NCI-H82 treated with DMSO at 0.1 percent for 48 hours (cell line): ENCODE results near the gene GYS2.
"Not testable (repeated sequence)": the region's sequence is repeated elsewhere in the genome, so short reads cannot be mapped to it uniquely, and the experiment has no call there.

Experiments
- DNase-seq: peaks from one replicate; lab custom pipeline; 2025; ENCODE audit not compliant: unreplicated experiment; lab: John Stamatoyannopoulos, UW

GYS2 gene

GRCh38 chr12:21606175-21606574, 1.5 kb upstream of the GYS2 start:
- DNase-seq, result no peak

- no peak for DNase-seq
Observed at GRCh38 chr12:21602774-21603173, 1.9 kb downstream of the GYS2 start.

- no peak for DNase-seq
Observed at GRCh38 chr12:21600196-21600595, 4.5 kb downstream of the GYS2 start.

- DNase-seq, result no peak
Observed at GRCh38 chr12:21599143-21599999, 5.3 kb downstream of the GYS2 start.

- no peak for DNase-seq
Observed at GRCh38 chr12:21598651-21599050, 6.0 kb downstream of the GYS2 start.

GRCh38 chr12:21595356-21595755, 9.3 kb downstream of the GYS2 start:
- not testable (repeated sequence) for DNase-seq

GRCh38 chr12:21585485-21585884, 19.2 kb downstream of the GYS2 start:
- DNase-seq, result no peak

GRCh38 chr12:21584403-21585182, 20.1 kb downstream of the GYS2 start:
- DNase-seq, result not testable (repeated sequence)

- DNase-seq, result no peak
Observed at GRCh38 chr12:21583587-21583986, 21.1 kb downstream of the GYS2 start.

GRCh38 chr12:21580748-21581516, 23.7 kb downstream of the GYS2 start:
- DNase-seq, result no peak

GRCh38 chr12:21577516-21577915, 27.1 kb downstream of the GYS2 start:
- DNase-seq, result no peak

GRCh38 chr12:21576431-21576830, 28.2 kb downstream of the GYS2 start:
- no peak for DNase-seq

GRCh38 chr12:21573733-21574358, 30.8 kb downstream of the GYS2 start:
- no peak for DNase-seq

GRCh38 chr12:21571046-21571445, 33.6 kb downstream of the GYS2 start:
- no peak for DNase-seq

- DNase-seq, result no peak
Observed at GRCh38 chr12:21568115-21568514, 36.5 kb downstream of the GYS2 start.

GRCh38 chr12:21566907-21567394, 37.7 kb downstream of the GYS2 start:
- no peak for DNase-seq

GRCh38 chr12:21566223-21566906, 38.3 kb downstream of the GYS2 start:
- DNase-seq, result no peak

- no peak for DNase-seq
Observed at GRCh38 chr12:21562859-21563258, 41.8 kb downstream of the GYS2 start.

GRCh38 chr12:21561158-21561557, 43.5 kb downstream of the GYS2 start:
- DNase-seq, result no peak

GRCh38 chr12:21559855-21560569, 44.6 kb downstream of the GYS2 start:
- no peak for DNase-seq
